Bone marrow (tissue), 2 donors: ENCODE data around the gene ZNF784.

Experiments
- DNase-seq, 2 donors: peaks; one replicate each; lab custom pipeline; 2025; lab: John Stamatoyannopoulos, UW

ZNF784 gene

DNA sequence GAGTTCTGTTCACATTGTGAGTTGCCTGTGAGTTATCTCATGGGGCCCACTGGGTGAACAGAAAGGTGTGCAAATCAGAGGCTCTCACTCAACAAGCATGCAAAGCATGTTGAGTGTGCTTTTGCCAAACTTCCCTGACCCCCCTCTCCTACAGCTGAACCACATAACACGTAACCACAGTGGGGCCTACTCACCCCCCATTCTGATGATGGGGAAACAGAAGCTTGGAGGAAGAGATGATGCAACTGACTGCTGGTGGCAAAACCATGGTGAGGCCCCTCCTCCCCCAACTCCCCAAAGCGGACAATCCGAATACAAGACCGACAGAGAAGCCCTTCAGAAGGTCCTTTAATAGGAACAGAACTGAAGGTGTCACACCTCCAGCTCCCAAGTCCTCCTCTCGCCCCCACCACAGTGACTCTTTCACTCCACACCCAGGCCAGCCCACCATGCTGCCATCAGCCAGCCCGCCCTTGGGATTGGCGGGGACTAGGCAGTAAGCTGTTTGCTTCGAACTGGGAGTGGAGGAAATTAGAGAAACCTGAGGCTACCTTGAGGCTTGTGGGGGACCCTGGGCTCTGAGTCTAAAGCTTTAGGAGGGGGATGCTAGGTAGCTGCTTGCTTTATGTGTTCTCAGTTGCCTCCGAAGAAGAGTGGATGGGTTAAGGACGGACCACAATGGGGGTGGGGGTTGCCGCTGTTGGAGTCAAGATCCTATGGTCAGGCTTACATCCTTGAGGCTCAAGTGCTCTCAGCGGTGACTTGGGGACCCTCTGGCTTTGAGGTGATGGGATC lies 3.8 kb downstream of the ZNF784 start:
- DNase-seq = peak in 1 of 2 donors; percentile 13

DNA sequence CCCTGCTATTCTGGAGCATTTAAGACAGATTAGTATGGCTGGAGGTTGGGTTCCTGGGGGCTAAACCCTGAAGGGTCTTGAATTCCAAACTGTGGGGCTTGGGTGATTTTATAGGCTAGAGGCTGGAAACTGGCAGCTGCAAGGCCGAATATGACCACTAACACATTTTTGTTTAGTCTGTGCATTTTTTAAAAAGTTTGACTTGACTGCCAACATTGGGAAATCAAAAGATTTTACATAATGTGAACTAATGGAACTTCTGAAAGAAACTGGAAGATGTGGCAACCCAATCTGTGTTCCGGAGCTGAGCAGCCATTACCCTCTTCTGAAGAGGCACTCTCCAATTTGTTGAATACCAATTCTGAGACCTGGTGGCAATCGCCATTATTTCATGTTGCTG lies 5.1 kb downstream of the ZNF784 start:
- DNase-seq = no peak

- DNase-seq = no peak
Observed at GRCh38 chr19:55618426-55618825, 5.9 kb downstream of the ZNF784 start.

DNA sequence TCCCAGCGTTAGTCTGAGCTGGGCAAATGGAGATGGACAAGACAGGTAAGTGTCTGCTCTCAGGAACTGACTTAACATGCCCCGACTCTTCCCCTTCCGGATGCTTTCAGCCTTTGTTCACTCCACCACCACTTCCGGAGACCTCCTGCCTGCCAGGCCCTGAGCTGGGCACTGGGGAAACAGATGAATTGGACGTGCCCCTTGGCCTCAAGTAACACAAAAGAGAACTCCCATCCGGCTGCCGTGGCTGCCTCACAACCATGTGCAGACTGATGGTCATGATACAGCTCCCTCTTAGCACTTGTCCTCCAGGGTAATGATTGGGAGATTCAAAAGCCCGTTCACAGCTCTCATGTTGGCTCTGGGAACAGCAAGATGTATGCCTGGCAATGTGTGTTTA lies 6.9 kb downstream of the ZNF784 start:
- DNase-seq = no peak

DNA sequence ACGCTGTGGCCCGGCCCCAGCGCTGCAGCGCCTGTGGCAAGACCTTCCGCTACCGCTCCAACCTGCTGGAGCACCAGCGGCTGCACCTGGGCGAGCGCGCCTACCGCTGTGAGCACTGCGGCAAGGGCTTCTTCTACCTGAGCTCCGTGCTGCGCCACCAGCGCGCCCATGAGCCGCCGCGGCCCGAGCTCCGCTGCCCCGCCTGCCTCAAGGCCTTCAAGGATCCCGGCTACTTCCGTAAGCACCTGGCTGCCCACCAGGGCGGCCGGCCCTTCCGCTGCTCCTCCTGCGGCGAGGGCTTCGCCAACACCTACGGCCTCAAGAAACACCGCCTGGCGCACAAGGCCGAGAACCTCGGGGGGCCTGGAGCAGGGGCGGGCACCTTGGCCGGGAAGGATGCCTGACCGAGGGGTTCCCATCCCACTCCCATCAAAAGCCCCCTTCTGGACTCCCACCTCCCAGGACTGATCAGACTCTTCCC lies 7.9 kb downstream of the ZNF784 start:
- DNase-seq = no peak

DNA sequence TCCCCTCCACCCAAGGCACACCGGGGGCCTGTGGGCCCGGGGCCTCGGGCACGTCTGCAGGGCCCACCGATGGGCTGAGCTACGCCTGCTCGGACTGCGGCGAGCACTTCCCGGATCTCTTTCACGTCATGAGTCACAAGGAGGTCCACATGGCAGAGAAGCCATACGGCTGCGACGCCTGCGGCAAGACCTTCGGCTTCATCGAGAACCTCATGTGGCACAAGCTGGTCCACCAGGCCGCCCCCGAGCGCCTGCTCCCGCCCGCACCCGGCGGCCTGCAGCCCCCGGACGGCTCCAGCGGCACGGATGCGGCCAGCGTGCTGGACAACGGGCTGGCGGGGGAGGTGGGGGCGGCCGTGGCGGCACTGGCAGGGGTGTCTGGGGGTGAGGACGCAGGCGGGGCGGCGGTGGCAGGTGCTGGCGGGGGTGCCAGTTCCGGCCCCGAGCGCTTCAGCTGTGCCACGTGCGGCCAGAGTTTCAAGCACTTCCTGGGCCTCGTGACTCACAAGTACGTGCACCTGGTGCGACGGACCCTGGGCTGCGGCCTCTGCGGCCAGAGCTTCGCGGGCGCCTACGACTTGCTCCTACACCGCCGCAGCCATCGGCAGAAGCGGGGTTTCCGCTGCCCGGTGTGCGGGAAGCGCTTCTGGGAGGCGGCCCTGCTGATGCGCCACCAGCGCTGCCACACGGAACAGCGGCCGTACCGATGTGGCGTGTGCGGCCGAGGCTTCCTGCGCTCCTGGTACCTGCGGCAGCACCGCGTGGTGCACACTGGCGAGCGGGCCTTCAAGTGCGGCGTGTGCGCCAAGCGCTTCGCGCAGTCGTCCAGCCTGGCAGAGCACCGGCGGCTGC lies 8.6 kb downstream of the ZNF784 start:
- no peak for DNase-seq

DNA sequence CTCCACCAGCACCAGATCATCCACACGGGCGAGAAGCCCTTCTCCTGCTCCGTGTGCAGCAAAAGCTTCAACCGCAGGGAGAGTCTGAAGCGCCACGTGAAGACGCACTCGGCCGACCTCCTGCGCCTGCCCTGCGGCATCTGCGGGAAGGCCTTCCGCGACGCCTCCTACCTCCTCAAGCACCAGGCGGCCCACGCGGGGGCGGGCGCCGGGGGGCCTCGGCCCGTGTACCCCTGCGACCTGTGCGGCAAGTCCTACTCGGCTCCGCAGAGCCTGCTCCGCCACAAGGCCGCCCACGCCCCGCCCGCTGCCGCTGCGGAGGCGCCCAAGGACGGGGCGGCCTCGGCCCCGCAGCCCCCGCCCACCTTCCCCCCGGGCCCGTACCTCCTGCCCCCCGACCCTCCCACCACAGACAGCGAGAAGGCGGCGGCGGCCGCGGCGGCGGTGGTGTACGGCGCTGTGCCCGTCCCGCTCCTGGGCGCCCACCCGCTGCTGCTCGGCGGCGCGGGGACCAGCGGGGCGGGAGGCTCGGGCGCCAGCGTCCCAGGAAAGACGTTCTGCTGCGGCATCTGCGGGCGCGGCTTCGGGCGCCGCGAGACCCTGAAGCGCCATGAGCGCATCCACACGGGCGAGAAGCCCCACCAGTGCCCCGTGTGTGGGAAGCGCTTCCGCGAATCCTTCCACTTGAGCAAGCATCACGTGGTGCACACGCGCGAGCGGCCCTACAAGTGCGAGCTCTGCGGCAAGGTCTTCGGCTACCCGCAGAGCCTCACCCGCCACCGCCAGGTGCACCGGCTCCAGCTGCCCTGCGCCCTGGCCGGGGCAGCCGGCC lies 9.4 kb downstream of the ZNF784 start:
- DNase-seq = no peak

DNA sequence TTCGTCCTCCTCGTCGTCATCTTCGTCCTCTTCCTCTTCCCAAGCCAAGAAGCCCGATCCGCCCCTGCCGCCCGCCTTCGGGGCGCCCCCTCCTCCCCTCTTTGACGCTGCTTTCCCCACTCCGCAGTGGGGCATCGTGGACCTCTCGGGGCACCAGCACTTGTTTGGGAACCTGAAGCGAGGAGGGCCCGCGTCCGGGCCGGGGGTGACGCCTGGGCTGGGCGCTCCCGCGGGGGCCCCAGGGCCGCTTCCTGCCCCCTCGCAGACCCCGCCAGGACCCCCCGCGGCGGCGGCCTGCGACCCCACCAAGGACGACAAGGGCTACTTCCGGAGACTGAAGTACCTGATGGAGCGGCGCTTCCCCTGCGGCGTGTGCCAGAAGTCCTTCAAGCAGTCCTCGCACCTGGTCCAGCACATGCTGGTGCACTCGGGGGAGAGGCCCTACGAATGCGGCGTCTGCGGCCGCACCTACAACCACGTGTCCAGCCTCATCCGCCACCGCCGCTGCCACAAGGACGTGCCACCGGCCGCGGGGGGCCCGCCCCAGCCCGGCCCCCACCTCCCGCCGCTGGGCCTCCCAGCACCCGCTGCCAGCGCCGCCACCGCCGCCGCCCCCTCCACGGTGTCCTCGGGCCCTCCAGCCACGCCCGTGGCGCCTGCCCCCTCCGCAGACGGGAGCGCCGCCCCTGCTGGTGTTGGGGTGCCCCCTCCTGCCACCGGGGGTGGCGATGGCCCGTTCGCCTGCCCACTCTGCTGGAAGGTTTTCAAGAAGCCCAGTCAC lies 10.2 kb downstream of the ZNF784 start:
- DNase-seq = no peak

- DNase-seq = no peak
Observed at GRCh38 chr19:55613396-55613795, 11.0 kb downstream of the ZNF784 start.

GRCh38 chr19:55611983-55612645 lies 12.3 kb downstream of the ZNF784 start:
- no peak for DNase-seq

DNA sequence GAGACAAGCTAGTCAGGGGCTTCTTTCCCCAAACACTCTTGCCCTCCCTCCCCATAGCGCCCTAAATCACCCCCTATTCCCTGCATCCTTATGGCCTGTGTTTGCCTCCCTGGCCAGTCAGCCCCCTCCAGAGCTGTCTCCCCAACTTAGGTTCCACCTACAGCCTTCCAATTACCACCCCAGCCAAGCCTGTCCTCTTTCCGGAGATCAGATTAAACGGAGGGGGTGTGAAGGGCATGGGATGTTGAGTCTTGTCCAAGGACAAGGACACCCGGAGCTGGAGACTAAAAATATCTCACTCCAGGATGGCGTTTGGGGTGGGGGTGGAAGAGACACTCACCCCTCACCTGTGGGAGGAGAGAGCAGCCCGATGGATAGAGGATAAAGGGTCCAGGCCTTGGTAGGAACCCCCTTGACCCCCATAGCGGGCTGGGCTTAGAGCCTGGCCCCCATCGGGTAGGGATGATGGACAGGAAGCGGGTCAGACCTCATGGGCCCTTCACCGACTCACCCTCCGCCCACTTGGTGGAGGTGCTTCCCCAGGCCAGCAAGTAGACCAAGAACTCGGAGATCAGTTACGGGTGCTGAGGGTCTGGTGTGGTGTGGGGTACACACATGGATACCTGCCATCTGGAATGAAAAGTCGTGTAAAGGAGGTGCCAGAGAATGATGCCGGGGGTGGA lies 12.9 kb downstream of the ZNF784 start:
- DNase-seq = no peak

DNA sequence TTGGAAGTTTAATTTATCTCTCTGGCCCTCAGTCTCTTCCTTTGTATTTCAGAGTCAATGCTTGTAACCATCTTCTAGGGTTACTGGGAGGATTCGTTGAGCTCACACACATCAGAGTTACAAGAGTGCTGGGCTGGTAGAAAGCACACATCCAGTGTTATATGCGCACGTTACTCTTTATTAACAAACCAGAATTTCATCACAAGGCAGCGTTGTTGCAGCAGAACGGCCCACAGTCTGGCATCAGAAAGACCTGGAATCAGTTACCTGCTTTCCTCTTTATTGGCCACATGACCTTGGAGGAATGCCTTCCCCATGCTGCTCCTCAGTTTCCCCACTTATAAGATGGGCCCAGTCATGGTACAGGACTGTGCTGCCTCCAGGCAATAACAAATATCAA lies 15.0 kb downstream of the ZNF784 start:
- DNase-seq = no peak

DNA sequence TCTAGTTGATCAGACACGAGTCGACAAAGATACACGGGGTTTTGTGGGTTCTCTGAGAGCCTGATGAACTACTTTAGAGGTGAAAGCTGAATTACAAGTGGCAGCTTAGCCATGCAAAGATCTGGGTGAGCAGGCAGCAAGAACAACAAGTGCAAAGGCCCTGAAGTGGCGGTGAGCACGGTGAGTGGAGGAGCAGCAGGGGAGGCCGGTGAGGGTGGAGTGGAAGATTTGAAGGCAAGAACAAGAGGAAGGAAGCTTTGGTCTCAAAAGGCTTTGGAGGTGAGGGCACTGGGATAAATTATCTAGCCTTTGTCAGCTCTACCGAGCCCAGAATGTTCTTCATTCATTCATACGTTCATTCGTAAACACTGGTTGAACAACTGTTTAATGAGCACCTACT lies 17.5 kb downstream of the ZNF784 start:
- no peak for DNase-seq

- no peak for DNase-seq
Observed at GRCh38 chr19:55606471-55606787, 17.9 kb downstream of the ZNF784 start.

DNA sequence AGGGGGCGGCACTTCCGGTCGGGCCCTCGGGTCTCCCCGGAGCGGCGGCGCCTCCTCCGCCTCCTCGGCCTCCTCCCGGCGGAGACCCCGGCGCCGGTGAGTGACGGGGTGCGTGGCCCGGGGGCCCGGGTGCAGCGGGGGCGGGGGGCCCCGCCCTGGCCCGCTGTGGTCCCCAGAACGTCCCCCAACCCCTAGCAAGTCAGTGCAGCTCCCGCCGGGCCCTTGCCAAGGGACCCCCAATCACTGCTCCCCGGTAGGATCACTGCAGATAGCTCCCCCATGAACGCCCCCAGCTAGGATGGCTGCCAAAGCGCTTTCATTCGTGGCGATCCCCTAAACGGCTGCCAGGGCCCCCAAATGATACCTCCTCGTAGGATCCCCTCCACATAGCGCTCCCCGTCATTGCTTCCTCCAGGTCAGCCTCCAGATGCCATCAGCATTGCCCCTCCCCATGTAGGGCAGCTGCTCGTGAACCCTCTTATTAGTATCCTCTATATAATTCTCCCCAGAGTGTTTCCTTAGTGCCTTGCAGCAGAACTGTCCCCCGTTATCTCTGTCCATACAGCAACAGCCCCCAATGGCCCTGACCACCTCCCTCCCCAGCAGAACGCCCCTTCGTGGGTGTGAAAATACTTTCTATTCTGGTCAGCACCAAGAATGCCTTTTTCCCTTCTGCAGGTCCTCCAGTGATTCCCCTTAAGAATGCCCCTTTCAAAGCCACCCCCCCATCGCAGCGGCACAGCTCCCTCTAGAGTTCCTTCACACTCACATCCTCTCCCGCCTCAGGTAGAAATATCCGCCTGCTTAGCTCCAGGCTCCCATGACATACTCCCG lies 18.5 kb downstream of the ZNF784 start, which contains the start of gene ZNF865:
ZNF865 (plus strand) TSS at position 11 of the 834 bp plus-strand sequence. CDS start 7,972 bp downstream, outside the sequence.
- DNase-seq = peak; percentile 48 to 75

DNA sequence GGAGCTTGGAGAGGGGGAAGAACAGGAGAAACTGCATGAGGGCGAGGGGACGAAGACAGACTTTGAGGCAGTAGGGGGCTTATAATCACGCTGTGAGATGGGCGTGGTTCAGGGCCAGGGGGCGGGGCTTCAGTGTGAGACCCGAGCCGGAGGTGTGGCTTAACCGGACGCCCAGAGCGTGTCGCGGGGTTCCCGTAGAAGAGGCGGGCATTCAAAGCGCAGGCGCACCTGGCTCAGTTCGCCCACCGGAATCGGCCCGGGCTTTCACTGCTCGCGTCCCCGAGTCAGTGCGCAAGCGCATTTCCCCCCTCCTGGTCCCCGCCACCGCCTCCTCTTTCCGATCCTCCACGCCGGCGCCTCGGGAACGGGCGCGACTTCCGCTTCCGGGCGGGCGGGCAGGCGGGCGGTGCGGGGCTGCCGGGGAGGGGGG lies 19.1 kb downstream of the ZNF784 start:
- peak; percentile 85 to 89 for DNase-seq

- DNase-seq = no peak
Observed at GRCh38 chr19:55603581-55604292, 20.6 kb downstream of the ZNF784 start.

DNA sequence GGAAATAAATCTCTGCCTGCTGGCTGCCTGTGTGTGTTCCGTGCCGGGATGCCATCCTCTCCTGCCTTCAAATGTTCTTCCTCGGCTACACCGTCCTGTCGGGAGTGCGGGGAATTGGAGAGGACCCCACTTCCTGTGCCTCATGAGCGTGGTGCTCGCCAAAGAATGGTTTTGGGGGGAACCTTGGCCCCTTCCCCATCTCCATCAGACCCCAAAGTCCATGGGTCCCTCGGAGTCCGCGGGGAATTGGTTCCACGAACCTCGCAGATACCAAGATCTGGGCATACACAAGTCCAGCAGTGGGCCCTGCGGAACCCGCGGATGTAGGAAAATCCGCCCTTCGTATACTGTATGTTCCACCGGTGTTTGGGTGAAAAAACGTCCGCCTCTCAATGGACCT lies 21.3 kb downstream of the ZNF784 start:
- no peak for DNase-seq
